ENCODE data around the gene HOXD1.

The HOXD1 gene

DNA sequence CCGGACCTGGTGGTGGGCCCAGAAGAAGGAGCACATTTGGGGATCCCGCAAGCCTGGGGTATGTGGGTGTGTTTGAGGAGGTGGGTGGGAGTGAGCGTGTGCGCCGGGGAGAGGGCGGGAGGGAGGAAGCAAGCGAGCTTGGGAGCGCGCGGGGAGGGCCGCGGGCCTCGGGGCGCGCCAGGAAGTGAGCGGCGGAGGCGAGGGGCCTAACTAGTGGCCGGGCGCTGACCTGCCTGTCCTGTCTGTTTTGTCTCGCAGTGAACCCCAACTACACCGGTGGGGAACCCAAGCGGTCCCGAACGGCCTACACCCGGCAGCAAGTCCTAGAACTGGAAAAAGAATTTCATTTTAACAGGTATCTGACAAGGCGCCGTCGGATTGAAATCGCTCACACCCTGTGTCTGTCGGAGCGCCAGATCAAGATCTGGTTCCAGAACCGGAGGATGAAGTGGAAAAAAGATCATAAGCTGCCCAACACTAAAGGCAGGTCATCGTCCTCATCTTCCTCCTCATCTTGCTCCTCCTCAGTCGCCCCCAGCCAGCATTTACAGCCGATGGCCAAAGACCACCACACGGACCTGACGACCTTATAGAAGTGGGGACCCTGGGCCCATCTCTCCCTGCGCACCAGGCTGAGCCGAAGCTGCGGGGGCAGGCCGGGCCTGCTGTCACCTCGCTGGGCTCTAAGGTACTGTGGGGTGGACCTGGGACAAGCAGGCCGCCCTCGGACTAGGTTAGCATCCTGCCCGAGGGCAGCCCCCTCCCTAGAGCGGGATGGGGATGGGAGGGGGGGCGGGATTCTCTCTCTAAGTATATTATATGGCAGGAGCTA is 35.9 kb upstream of the HOXD1 start:
- DNase-seq (ENCODE audit: low read depth): no peak

DNA sequence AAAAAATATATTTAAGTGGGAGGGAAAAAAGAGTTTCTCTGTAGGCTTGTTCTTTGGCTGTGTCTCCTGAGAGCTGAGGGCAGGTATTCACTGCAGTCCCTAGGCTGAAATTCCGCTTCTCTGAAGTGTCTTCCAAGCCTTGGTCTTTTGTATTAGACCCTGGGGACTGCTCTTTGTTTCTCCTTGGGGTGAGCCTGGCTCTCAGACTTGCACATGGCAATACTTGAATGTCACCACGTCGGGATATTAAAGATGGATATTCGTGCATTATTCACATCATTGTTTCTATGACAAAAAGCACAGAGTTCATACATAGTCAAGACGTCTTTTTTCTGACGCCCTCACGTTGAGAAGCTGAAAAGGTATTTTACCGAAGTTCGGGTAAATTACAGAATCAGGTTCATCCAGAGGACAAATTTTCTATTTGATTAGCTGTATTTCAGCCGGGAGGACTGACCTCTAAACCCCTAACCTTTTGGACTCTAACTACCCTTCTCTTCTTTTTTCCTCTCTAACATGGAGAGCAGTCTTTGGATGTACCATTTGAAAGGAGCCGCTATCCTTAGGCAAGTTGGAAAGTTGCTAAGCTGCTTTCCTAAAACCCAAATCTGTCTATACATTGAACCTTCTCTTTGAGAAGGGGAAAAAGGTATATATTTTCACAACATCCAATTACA is 33.8 kb upstream of the HOXD1 start:
- DNase-seq (ENCODE audit: low read depth): no peak

DNA sequence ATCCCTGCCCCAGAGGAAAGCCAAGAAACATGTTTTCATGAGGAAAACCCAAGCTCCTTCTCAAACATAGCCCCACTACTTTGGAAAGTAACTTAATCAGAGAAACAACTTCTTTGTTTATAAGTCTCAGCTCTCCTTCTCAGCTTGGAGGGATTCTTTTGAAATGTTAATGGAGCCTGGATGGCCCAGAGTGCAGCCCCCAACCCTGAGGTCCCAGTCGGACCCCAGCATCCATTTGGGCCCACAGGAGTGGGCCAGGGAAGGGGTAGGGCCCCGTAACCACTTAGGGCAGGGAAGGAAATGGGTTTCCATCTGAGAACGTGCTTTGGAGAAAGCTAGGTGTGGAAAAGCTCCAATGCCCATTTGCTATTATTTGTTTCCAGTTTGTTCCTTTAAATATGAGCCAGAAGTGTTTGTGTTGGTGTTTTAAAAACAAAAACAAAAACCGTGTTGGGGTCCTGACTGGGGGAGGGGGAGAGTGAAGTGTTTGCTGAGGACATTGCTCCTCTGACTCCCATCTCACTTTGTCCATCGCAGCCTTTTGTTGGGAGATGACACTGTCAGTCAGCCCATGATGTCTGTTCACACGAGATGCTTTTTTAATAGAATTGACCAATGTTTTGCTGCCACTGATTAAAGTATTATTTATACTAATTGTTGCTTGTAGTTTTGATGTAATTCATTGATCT is 33.0 kb upstream of the HOXD1 start:
- DNase-seq (ENCODE audit: low read depth): no peak

DNA sequence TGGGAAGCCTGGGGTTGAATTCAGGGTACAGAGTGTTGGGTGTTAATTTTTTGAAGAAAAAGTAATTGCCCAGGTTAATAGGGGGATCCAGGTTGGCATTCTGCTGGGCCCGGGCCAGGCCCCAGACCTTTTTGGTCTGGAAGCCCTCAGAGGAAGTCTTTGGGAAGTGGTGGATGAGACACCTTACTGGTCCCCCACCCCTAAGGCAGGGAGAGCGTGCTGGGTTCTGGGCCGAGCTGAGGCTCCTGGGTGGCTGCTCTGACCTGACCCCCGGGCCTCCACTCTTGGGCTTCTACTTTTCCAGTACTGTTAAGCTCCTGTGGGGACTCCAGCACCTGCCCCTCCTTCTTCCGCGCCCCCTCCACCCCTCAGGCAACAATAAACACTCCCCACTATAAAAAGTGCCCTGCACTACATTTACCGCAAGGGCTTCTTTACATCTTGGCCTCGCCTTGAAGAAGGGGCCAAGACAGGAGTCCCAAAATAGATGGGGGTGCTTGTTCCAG is 32.1 kb upstream of the HOXD1 start:
- DNase-seq (ENCODE audit: low read depth): no peak

DNA sequence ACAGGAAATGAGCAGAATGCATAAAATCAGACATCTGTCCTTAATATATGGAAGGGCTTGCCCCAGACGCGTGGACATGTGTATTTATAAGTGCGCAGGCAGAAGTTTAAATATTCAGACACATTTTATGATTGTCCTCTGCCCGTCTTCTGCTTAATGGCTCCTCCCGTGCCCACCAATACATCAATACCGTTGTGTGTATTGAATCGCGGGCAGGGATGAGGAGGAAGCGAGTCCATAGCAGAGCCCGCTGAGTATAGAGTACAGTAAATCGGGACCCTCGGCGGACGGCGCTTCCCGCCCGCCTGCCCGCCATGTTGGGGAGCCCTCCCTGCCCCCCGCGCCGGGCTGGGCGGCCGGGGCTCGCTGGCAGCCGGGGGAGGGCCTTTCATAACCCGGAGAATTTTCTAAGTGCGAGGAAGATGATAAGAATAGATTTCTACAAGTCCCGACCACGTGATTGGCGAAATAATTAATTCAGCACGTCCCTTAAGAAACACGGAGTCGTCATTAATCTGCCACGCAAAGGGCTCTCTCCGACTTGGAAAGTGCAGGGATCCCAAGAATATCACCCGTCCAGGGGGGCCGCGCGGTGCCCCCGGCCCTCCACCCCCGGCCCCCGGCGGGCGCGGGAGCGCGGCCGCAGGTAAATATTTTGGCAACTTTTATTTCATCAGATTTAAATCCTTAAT is 31.5 kb upstream of the HOXD1 start, which contains the start of gene HOXD3:
Gene HOXD3 (plus strand): TSS at position 501 of the 692 bp plus-strand sequence. CDS start 11,808 bp downstream, outside the sequence.
- DNase-seq (ENCODE audit: low read depth): no peak

DNA sequence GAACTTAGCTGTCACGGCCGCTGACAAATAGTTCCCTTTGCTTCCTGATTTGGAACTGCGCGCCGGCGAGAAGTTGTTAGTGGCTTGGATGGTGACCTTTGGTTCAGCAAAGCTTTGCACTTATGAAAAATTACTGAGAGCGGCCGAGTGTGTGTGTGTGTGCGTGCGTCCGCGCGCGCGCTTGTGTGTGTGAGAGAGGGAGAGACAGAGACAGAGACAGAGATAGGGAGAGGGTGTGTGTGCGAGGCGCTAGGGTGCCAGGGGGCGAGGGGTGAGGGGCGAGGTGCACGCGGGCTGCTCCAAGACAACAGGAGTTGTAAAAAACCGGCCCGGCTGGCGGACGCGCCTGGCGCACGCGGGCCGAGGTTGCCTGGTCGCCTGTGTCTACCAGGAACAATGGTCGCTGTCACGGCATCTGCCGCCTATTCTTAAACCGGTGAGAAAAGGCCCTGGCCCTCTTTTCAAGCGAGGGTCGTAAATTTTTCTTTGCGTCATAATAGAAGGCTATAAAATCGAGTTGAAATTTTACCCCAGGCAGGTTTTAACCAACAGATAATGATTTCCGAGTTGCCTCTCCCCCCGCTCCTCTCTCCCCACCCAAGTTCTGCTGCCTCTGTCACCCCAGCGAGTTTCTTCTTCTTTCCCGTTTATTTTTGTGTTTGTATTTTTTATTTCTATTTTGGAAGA is 30.8 kb upstream of the HOXD1 start:
- DNase-seq (ENCODE audit: low read depth): no peak

DNA sequence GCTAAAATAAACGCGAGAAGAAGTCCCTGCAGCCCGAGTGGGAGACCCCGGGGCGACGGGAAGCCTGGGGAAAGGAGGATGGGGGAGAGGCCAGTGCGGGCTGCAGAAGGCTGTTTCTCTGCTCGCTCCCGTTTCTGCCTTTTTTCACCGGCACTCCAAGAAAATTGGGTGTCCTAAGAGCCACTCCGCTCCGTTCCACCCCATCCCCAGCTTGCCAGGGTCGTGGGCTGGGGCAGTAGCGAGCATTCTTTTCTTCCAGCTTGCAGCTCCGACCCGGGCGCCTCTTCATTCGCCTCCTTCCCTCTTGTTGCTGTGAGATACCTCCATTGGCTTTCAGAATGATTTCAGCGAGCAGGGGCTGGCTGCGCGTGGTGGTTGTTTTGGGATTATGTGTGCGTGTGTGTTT is 30.3 kb upstream of the HOXD1 start:
- no peak for DNase-seq (ENCODE audit: low read depth)

DNA sequence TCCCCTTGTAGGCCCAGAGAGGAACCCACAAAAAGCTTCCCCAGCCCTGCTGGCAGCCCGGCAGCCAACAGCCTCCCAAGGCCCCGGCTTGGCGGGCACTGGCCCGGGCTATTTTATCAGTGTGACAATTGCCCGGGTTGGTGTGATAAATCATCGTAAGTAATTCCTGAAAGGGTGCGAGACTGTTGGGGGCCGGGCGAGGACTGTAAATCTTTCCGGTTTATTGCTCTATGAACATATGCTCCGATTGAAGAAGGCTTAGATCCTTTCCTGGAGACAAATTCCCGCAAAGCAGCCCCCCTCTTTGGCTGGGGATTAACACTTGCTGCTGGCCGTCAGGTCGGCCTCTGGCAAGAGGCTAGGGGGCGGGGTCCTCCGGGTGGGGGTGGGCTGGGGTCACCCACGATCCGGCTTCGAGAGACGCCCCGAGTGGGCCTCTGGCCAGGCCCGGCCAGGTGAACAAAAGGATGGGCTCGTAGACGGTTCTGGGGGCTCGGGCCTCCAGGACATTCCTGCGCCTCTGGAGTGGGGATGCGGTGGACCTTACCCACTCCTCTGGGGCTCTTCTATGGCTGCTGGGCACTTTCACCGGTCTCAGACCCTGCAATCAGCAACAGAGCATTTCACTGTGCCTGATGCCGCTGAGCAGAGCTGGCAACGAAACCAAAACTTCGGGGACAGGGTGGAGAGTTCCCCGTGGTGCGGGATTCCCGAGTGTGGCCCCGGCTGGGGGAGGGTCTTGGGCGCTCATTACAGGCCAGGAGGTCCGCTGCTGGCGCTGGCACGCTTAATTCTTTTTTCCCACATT is 29.4 kb upstream of the HOXD1 start:
- no peak for DNase-seq (ENCODE audit: low read depth)

DNA sequence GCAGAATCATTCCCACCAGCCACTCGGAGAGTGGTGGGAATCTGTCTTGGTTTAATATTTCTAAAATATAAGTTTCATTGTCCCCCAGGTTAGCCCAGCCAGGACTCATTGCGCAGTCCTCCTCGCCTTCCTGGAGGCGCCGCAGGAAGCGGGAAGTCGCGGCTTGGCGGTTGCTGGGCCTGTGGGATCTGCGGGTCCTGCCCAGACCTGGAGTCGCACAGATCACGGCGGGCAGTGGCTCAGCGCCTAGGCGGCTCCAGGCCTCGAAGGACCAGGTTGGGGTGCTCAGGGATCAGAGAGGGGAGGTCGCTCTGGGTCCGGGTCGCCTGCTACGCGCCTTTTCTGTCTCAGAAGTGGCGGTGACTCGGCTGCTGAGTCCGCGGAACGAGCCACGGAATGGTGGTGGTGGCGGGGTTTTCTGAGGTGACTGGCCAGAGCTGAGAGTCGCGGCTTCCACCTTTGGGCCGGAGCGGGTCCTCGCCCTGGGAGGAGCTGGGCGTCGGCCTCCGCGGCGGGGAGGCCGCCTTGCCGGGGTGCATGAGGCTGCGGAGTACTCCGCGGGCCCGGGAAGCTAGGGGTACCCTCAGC is 28.7 kb upstream of the HOXD1 start:
- DNase-seq (ENCODE audit: low read depth): no peak

DNA sequence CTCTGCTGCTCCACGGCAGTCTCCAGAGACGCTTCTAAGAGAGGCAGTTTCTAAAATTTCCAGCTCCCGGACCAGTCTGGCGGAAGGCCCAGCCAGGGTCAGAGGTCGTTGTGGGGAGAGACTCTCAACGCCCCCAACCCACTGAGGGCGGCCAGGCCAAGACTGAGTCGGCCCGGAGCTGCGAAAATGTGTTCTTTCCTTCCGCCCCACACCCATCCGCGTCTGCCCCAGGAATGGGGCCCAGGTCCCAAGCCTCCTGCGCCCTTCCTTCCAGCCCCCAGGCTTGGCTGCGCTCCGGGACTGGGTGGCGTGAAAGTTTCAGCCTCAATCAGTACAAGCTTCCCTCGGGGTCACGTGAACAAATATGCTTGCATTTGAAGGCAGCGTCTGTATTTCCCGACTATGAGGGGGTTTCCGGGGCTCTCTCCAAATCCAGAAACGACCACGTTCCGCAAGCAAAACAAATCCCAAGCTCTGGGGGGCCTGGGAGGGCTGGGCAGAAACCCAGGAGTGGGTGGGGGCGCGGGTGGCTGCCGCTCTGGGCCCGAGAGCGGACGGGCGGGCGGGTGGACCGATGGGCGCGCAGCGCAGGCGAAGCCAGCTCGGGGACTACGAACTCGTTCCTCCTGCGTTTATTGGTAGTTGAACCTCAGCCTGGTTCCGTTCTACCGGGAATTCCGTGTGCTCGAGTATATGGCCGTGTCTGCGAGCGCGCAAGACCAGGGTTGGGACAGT is 28.1 kb upstream of the HOXD1 start:
- no peak for DNase-seq (ENCODE audit: low read depth)

DNA sequence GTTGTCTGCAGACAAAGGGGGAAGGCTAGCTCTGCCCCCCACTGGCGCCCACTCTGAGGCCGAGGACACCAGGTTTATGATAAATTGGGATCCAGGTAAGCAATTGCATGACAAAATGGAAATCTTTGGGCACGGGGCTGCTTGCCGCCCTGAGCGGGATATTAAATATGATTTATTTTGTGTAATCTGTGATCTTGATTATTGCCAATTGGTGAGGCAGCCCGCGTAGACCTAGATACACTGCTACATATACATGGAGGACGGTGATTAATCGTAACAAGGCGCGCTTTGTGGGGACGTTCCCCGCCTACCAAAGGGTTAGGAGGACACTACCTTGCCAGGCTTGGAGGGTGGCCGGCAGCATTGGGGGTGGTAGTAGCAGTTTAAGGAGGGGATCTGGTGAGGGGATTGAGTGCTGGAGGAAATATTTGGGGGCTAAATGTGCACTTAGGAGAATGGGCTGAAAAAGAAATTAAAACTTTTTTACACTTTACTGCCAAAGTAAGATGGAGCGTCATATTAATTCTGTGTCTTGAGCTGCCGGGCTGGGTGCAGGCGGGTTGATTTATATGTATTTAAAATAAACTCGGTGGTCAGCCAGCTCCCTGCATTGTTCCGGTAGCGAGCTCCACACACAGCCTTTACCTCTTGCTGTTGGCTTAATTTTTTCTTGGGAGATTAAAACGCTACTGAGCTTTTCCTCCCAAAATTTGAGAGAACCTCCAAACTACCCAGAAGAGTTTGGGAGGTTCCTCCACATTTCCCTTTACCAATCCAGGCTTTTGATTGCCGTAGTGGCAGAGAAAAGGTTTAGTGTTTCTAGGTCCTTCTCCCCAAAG is 27.3 kb upstream of the HOXD1 start:
- no peak for DNase-seq (ENCODE audit: low read depth)

DNA sequence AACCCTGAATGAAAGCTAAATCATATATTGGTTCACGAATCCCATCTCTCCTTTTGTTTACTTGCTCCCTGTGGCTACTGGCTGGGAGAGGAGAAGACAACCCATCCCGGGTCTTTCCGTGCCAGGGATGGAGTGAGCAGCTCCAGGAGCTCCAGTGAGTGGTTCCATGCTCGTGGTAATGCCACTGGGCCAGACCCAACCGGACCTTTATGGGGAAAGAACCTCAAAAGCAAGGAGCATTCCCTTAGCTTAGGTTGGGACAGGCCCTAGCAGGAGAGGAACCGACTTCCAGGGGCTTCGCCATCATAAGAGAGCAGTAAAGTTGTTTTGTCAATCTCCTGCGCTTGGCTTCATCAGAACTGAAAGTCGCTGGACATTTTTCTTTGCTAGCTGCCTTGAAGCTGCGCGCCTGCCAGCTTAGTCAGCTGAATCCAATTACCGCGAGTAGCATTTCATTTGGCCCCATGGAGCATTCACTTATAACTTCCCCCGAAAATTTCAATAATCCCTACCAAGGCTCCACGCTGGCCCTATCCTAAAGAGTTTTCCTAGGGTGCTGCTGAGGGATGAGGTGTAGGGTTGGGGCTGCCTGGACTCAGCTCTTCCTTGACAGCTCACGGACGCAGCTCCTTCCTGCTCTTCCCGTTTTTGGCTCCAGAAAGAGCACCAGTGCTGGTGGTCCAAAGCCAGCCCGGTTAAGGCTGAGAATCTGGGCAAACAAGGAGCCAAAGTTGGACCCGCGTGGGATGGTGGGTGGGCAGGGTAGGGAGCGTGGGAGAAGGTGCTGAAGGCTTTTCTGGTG is 26.4 kb upstream of the HOXD1 start:
- DNase-seq (ENCODE audit: low read depth): no peak

DNA sequence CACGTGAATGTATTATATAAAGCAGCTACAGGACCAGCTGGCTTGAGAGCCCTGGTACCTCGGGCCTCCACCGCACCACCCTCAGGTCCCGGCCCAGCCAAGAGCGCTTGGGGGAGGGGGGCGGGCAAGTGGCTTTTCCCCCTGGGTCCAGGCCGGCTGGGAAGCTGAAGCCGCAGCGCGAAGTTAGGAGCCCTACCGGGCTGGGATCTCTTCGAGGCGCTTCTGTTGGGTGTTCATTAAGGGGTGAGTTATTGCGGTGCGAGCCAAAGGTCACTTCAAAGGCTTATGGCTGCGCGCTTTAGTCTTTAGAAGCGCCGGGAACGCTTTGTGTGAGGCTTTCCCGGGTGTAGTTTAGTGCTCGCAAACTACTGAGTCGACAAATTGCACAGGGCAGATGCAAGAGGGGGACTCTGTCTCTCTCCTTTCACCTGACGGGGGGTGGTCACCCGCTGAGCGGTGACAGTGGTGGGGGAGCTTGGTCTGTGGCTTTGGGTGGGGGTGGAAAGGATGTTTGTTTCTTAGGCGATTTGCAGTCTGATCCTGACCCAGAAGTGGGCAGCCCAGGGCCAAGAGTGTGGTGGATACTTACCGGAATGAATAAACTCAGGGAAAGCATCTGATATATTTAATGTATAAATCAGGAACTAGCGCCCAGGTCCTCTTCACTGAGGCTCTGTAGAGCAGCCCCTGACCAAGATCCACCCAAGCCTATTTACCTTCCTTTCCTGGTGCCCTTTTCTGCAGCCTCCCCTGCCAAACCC is 25.4 kb upstream of the HOXD1 start:
- no peak for DNase-seq (ENCODE audit: low read depth)

DNA sequence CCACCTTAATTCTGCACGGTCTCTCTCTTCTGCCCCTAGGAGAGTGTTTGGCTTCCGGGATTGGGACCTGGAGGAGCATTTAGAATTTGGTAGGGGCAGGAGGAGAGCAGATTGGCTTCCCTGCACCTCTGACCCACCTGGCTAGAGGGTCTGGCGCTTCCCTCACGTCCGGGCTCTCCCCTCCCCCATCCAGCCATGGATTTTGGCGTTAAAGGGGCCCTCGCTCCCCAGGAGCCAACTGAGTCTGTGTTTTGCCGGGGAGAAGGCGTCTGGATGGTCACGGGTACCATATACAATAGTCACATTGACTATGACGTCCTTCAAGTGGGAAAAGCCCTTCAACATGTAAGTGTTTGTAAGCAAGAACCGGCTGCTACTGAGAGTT is 24.8 kb upstream of the HOXD1 start:
- no peak for DNase-seq (ENCODE audit: low read depth)

DNA sequence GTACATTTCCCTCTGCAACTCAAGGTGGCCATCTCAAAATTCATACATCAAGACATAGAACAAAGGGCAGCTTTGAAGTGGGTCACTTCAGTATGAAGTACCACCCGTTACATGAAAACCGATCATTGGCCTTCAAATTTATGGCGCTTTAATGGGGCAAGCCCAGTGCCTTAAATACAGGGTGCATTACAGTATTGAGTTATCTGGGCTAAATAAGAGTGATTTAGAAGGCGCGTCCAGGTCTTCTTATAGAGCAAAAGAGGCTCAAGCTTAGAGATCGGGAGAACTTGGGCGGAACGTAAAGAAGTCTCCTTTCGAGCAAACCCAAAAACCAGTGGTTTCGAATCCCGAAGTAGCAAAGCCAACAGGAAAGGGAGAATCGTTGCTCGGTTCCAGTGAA is 24.3 kb upstream of the HOXD1 start:
- no peak for DNase-seq (ENCODE audit: low read depth)

DNA sequence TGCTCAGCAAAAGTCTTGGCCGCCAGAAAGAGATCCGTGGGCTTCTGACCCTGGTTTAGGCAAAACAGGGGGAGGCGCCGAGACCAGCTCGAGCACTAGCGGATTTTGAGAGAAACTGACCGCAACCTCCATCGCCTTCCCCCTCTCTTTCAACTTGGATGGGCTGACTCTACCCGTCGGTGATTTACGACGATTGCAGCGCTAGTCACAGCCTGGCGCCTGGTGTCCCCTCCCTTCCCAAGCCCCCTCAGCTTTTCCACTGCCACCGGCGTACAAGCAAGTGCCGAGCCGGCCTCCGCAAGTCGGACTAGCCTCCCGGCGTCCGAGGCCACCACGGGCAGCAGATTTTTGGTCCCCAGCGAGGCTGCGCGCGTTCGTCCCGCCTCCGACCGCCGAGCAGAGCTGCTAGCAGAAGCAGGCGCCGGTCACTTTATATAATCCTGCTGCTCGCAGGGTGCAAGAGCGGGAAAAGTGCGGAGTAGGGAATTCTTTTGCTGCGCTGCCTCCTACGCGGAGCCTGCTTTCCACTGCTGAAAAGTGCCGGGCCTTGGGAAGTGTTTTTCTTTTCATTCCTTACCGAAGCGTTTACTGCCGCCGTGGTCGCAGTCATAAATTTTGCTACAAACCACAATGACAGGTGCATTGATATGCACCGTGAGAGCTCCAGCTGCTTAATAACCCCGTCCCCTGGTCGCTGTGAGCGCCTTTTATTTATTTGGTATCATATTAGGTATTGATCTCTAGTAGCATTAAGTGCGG is 23.7 kb upstream of the HOXD1 start:
- DNase-seq (ENCODE audit: low read depth): no peak
